Subcutaneous adipose tissue (tissue), 4 donors: Measurements from ENCODE around the gene ABCC9. TPM values are rescaled to one million over a fixed set of nuclear protein-coding genes. Genes with fewer than 3 reads are reported as not detected.

ENCODE experiments used
- CTCF ChIP-seq: fragments of 450-650 bp; IDR thresholded peaks from one replicate; pipeline ENCODE4 v1.5.1; 2016; ENCODE audit warnings: low read depth, mild to moderate bottlenecking, control low read depth, antibody characterized with exemption, moderate library complexity
- total RNA-seq, 4 donors: library from RNA; depleted of rRNA; stranded (reverse); fragments of >200 nt; gene quantifications; one replicate each; pipeline ENCODE4 v1.1.0, GENCODE V29; 2016

ABCC9 gene
- total RNA-seq, 4 donors from 2014 or later, result 42.9 to 67.3 (median 52.3) TPM

- no peak for TF ChIP-seq CTCF
Measured at GRCh38 chr12:21893924-21894323, 47.3 kb downstream of the ABCC9 start.

GRCh38 chr12:21892341-21892740 lies 48.9 kb downstream of the ABCC9 start:
- TF ChIP-seq CTCF, result no peak

- no peak for TF ChIP-seq CTCF
Measured at GRCh38 chr12:21891751-21892217, 49.4 kb downstream of the ABCC9 start.

- TF ChIP-seq CTCF, result no peak
Measured at GRCh38 chr12:21888276-21888863, 52.9 kb downstream of the ABCC9 start.

- TF ChIP-seq CTCF, result no peak
Measured at GRCh38 chr12:21884936-21885335, 56.3 kb downstream of the ABCC9 start.

GRCh38 chr12:21882635-21883034 lies 58.6 kb downstream of the ABCC9 start:
- no peak for TF ChIP-seq CTCF

GRCh38 chr12:21881965-21882364 lies 59.3 kb downstream of the ABCC9 start:
- no peak for TF ChIP-seq CTCF
